GM12865 (cell line): ENCODE results near the gene DNAJB4.

Source experiments
- DNase-seq: peaks from one replicate; pipeline ENCODE4 v3.0.0; 2010; ENCODE audit warnings: low read depth
- H3K4me3 ChIP-seq: 2 replicates; pipeline ENCODE4 v1.5.1; 2011; ENCODE audit warnings: mild to moderate bottlenecking, low read depth, low read length, control low read depth
- TF ChIP-seq, protein P1 (sequence below): IDR thresholded peaks from 2 replicates; pipeline ENCODE4 v1.5.1; 2011; ENCODE audit warnings: low read length, control low read depth, low read depth, inconsistent platforms; ENCODE audit not compliant: insufficient read depth; ENCODE audit errors: missing control alignments

Gene DNAJB4

DNA sequence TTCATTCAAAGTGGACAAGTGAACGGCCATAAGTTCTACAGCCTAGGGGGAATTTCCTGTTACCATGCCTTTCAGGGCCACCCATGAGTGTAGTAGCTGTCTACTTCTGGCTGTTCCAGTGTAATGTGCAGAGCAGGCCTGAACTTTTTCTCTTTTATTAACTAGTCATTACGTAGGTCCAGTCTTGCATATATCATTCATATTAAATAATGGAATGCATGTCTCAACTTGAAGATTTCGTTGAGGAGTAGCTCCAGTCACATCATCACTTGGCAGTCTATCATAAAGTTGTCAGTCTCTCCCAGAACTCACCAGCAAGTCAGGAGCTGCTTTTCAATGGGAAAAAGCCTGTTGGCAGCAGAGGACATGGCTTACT lies 29.0 kb downstream of the DNAJB4 start:
- DNase-seq = no peak
- H3K4me3 ChIP-seq = no peak overlapping the region
- TF ChIP-seq, protein P1, sequence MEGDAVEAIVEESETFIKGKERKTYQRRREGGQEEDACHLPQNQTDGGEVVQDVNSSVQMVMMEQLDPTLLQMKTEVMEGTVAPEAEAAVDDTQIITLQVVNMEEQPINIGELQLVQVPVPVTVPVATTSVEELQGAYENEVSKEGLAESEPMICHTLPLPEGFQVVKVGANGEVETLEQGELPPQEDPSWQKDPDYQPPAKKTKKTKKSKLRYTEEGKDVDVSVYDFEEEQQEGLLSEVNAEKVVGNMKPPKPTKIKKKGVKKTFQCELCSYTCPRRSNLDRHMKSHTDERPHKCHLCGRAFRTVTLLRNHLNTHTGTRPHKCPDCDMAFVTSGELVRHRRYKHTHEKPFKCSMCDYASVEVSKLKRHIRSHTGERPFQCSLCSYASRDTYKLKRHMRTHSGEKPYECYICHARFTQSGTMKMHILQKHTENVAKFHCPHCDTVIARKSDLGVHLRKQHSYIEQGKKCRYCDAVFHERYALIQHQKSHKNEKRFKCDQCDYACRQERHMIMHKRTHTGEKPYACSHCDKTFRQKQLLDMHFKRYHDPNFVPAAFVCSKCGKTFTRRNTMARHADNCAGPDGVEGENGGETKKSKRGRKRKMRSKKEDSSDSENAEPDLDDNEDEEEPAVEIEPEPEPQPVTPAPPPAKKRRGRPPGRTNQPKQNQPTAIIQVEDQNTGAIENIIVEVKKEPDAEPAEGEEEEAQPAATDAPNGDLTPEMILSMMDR = no peak

DNA sequence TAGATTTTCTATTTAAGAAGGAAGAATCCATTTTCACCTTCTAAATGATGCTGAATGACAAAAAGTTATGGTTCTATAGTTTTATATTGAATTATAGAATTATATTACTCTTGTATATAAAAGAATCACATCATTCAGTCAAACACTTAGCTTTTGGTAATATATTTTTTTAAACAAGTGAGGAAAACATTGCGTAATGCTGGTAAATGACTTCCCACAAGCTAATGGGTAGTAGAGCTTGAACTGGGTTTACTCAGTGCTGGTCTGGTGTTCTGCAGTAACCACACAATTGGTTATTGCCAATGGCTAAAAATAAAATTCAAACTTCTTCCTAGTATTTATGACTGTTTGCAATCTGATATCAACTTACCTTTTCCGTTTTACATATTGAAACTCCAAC lies 30.4 kb downstream of the DNAJB4 start:
- no peak overlapping the region for H3K4me3 ChIP-seq
- no peak for DNase-seq
- TF ChIP-seq, protein P1 = no peak

DNA sequence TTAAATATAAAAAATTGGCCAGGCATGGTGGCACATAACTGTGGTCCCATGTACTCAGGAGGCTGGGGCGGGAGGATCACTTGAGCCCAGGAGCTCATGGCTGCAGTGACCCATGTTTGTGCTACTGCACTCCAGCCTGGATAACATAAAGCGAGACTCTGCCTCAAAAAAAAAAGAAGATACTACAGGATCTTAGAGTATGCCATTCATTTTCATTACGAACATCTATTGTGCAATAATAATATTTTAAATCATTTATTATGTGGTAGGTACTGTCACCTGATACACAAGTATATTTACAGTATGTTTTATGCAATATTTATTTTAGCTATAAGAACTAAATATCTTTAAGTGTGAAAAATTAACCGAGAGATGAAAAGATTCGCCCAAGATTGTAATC lies 31.7 kb downstream of the DNAJB4 start:
- no peak for DNase-seq
- no peak overlapping the region for H3K4me3 ChIP-seq
- TF ChIP-seq, protein P1 = no peak

DNA sequence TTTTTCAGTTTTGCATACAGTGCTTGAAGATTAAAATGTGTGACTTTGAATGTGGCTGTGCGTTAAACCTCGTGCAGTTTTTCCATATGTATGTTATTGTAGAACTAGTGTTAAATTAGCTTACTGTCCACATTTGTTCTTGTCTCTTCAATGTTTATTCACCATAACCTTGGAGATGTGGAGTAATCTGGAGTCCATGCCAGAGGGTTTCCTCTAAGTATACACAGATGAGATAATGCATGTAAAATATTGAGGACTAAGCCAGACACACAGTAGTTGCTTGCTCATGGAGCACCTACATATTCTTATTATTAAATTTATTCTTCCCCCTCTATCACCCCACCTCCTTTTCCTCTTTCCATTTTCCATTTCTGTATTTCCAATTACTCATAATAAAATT lies 33.3 kb downstream of the DNAJB4 start:
- DNase-seq = no peak
- no peak overlapping the region for H3K4me3 ChIP-seq
- TF ChIP-seq, protein P1 = no peak

DNA sequence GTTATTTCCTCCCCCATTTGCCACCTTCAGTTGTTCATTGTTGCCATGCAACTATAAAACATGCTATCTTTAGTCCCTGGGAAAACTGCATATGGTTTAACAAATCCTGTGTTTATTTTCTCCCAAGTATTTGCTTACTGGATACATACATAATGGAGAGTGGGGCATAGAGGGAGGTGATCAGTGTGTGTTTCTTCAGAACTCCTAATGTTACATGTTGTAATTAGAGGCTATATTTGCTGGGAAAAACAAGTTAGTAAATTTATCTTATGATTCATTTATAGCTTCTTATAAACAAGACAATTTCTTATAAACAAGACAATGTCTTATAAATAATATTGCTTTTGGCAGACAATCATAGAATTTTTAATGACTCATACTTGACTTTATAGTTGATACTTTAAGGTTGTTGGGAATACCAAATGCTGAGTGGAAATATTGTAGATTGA lies 33.8 kb downstream of the DNAJB4 start:
- TF ChIP-seq, protein P1 = no peak
- no peak overlapping the region for H3K4me3 ChIP-seq
- no peak for DNase-seq

DNA sequence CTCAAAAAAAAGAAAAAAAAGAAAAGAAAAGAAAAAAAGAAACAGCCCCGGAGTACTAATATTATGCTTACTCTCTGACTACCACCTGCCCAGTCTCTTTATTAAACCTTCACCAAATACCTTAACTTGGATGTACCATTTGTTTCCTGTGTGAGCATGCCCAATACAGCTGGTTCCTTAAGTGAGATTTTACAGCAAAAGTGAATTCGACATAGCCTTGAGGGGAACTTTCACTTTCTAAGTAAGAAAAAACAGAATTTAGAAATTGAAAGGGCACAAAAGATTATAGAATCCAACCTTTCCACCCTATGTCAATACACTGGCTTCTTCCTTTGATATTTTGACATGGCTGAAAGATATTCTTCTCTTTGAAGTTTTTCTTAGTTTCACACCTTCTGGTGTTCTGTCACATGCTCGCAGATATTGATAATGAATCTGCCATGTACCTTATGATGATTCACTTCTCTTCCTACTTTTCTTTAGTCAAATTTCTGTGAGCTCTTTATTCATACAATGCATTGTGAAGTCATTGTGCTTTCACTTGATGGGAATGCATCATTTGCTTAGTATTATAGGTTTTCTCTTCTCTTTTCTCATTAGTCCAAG lies 35.8 kb downstream of the DNAJB4 start:
- H3K4me3 ChIP-seq = no peak overlapping the region
- TF ChIP-seq, protein P1 = no peak
- DNase-seq = peak; percentile 25

DNA sequence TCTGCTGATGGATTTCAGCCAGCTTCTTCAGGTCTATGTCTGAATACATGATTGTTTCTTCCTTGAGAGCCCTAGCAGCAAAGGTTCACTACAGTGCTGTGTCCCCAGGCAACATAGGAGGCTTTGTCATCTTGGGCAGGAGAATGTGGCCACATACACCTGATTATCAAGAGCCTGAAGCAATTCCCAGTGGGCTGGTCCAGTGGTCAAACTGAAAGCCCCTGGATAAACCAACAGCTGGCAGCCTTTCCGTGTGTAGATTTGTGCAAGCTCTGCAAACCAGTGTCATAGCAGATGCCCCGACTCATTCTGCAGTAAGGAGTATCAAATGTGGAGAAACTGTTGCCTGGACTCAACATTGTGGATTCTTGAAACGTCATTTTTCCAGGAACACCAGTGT lies 38.7 kb downstream of the DNAJB4 start:
- no peak overlapping the region for H3K4me3 ChIP-seq
- DNase-seq = no peak
- TF ChIP-seq, protein P1 = no peak
